ENCODE data around the gene DPH7. TPM values are rescaled to one million over a fixed set of nuclear protein-coding genes. Genes with fewer than 3 reads are reported as not detected.

DPH7 gene
- total RNA-seq, 1 donor from 2014 or later, result 34.4 TPM

- H3K9me3 Mint-ChIP-seq (ENCODE audit: unreplicated experiment), result no peaks in the 10 kb centered on the region
- no peak overlapping the region for H2AFZ ChIP-seq (ENCODE audit: low read depth, low read length)
- TF ChIP-seq EZH2 (IDR thresholded peaks at IDR 0.05; ENCODE audit: insufficient read depth, low read length) (no peak), CTCF (IDR thresholded peaks at IDR 0.05; ENCODE audit: insufficient read depth, low read depth, low read length) (no peak)
- H3K27ac ChIP-seq (ENCODE audit: low read depth, low read length), result no peak overlapping the region
- H3K4me1 ChIP-seq (ENCODE audit: insufficient read depth, low read length), result peaks cover 4% of the 10 kb centered on the region
- peaks cover 7% of the 10 kb centered on the region for H3K4me1 Mint-ChIP-seq (ENCODE audit: low read depth, unreplicated experiment)
- no peak overlapping the region for H3K9ac ChIP-seq (ENCODE audit: low read length)
- no peak overlapping the region for H3K4me3 ChIP-seq (ENCODE audit: insufficient read depth, low read depth, low read length)
- DNase-seq (ENCODE audit: low read depth) (no peak), FAIRE-seq (no peak)
- no peak overlapping the region for H3K27ac Mint-ChIP-seq (ENCODE audit: unreplicated experiment)
- H3K36me3 Mint-ChIP-seq (ENCODE audit: low read depth, unreplicated experiment), result peaks cover 10% of the 10 kb centered on the region
- no peaks in the 10 kb centered on the region for H3K9me3 ChIP-seq (ENCODE audit: insufficient read depth, low read depth, low read length)
- no peaks in the 10 kb centered on the region for H3K27me3 ChIP-seq (ENCODE audit: insufficient read depth, low read length)
- H3K27me3 Mint-ChIP-seq (ENCODE audit: low read depth, unreplicated experiment), result no peaks in the 10 kb centered on the region
- H3K79me2 ChIP-seq (ENCODE audit: insufficient read depth, low read length), result no peaks in the 10 kb centered on the region
- H3K4me2 ChIP-seq (ENCODE audit: low read length), result no peak overlapping the region
- H3K36me3 ChIP-seq (ENCODE audit: insufficient read depth, low read length), result no peaks in the 10 kb centered on the region
- no peaks in the 10 kb centered on the region for H4K20me1 ChIP-seq (ENCODE audit: insufficient read depth, low read length)
- H3K4me3 Mint-ChIP-seq (ENCODE audit: unreplicated experiment), result no peak overlapping the region
These were observed 34.5 kb downstream of the DPH7 start for GRCh38 chr9:137544176-137544760.

- DNase-seq (ENCODE audit: low read depth), result no peak
- H2AFZ ChIP-seq (ENCODE audit: low read depth, low read length), result no peak overlapping the region
- FAIRE-seq, result no peak
- no peak overlapping the region for H3K4me3 ChIP-seq (ENCODE audit: insufficient read depth, low read depth, low read length)
- H3K4me2 ChIP-seq (ENCODE audit: low read length), result no peak overlapping the region
- H3K9me3 ChIP-seq (ENCODE audit: insufficient read depth, low read depth, low read length), result no peaks in the 10 kb centered on the region
- TF ChIP-seq EZH2 (IDR thresholded peaks at IDR 0.05; ENCODE audit: insufficient read depth, low read length), result no peak
- no peak for TF ChIP-seq CTCF (IDR thresholded peaks at IDR 0.05; ENCODE audit: insufficient read depth, low read depth, low read length)
- no peak overlapping the region for H3K9ac ChIP-seq (ENCODE audit: low read length)
- H3K27ac ChIP-seq (ENCODE audit: low read depth, low read length), result no peak overlapping the region
- peaks cover 4% of the 10 kb centered on the region for H3K4me1 ChIP-seq (ENCODE audit: insufficient read depth, low read length)
- peaks cover 10% of the 10 kb centered on the region for H3K36me3 Mint-ChIP-seq (ENCODE audit: low read depth, unreplicated experiment)
- H3K4me3 Mint-ChIP-seq (ENCODE audit: unreplicated experiment), result no peak overlapping the region
- no peaks in the 10 kb centered on the region for H3K9me3 Mint-ChIP-seq (ENCODE audit: unreplicated experiment)
- H4K20me1 ChIP-seq (ENCODE audit: insufficient read depth, low read length), result no peaks in the 10 kb centered on the region
- H3K79me2 ChIP-seq (ENCODE audit: insufficient read depth, low read length), result no peaks in the 10 kb centered on the region
- no peak overlapping the region for H3K27ac Mint-ChIP-seq (ENCODE audit: unreplicated experiment)
- peaks cover 7% of the 10 kb centered on the region for H3K4me1 Mint-ChIP-seq (ENCODE audit: low read depth, unreplicated experiment)
- H3K27me3 Mint-ChIP-seq (ENCODE audit: low read depth, unreplicated experiment), result no peaks in the 10 kb centered on the region
- no peaks in the 10 kb centered on the region for H3K36me3 ChIP-seq (ENCODE audit: insufficient read depth, low read length)
- H3K27me3 ChIP-seq (ENCODE audit: insufficient read depth, low read length), result no peaks in the 10 kb centered on the region
These were observed 35.3 kb downstream of the DPH7 start for GRCh38 chr9:137543237-137543963.

GRCh38 chr9:137542486-137542885 lies 36.2 kb downstream of the DPH7 start:
- TF ChIP-seq EZH2 (IDR thresholded peaks at IDR 0.05; ENCODE audit: insufficient read depth, low read length), result no peak
- no peak for TF ChIP-seq CTCF (IDR thresholded peaks at IDR 0.05; ENCODE audit: insufficient read depth, low read depth, low read length)
- Histone ChIP-seq H3K9ac (ENCODE audit: low read length) (no peak overlapping the region), H3K9me3 (ENCODE audit: insufficient read depth, low read depth, low read length) (no peaks in the 10 kb centered on the region), H2AFZ (ENCODE audit: low read depth, low read length) (no peak overlapping the region), H3K36me3 (ENCODE audit: insufficient read depth, low read length) (no peaks in the 10 kb centered on the region), H4K20me1 (ENCODE audit: insufficient read depth, low read length) (no peaks in the 10 kb centered on the region), H3K27me3 (ENCODE audit: insufficient read depth, low read length) (no peaks in the 10 kb centered on the region), H3K79me2 (ENCODE audit: insufficient read depth, low read length) (no peaks in the 10 kb centered on the region), H3K4me3 (ENCODE audit: insufficient read depth, low read depth, low read length) (no peak overlapping the region), H3K4me2 (ENCODE audit: low read length) (no peak overlapping the region), H3K4me1 (ENCODE audit: insufficient read depth, low read length) (peaks cover 4% of the 10 kb centered on the region), H3K27ac (ENCODE audit: low read depth, low read length) (no peak overlapping the region)
- H3K4me1 Mint-ChIP-seq (ENCODE audit: low read depth, unreplicated experiment), result peaks cover 7% of the 10 kb centered on the region
- no peaks in the 10 kb centered on the region for H3K27me3 Mint-ChIP-seq (ENCODE audit: low read depth, unreplicated experiment)
- no peak overlapping the region for H3K27ac Mint-ChIP-seq (ENCODE audit: unreplicated experiment)
- no peak overlapping the region for H3K4me3 Mint-ChIP-seq (ENCODE audit: unreplicated experiment)
- DNase-seq (ENCODE audit: low read depth) (no peak), FAIRE-seq (no peak)
- peaks cover 13% of the 10 kb centered on the region for H3K36me3 Mint-ChIP-seq (ENCODE audit: low read depth, unreplicated experiment)
- no peaks in the 10 kb centered on the region for H3K9me3 Mint-ChIP-seq (ENCODE audit: unreplicated experiment)
